Measurements from ENCODE around the gene RBP5. TPM values are rescaled to one million over a fixed set of nuclear protein-coding genes. Genes with fewer than 3 reads are reported as not detected.

RBP5 gene
- total and polyA plus RNA-seq, 9 of the 15 experiments (the other 6 are each of a cell fraction or from before 2014, with no cell fraction given), result 8.6 to 22.5 (median 11.4) TPM

DNA sequence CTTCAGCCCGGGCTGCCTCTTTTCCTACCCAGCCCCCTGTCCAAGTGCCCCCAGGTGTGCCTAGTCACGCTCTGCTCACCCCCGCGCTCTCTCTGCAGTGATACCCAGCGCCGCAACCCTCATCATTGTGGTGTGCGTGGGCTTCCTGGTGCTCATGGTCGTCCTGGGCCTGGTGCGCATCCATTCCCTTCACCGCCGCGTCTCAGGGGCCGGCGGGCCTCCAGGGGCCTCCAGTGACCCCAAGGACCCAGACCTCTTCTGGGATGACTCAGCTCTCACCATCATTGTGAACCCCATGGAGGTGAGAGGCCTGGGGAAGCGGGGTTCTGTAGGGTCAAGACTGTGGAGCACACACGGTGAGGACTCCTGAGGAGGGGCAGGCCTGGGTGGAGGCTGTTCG lies 28.7 kb upstream of the RBP5 start:
- Histone ChIP-seq H4K20me1 (replicated peaks; ENCODE audit: control insufficient read depth, insufficient read depth, low read length) (no peaks in the 10 kb centered on the region), H3K27ac (ENCODE audit: extremely low read depth, low read depth, low read length) (no peak overlapping the region), H3K36me3 (ENCODE audit: control insufficient read depth, insufficient read depth, low read length) (peaks cover 3% of the 10 kb centered on the region; the same call in 1 of the 3 replicates), H3K79me2 (ENCODE audit: control insufficient read depth, insufficient read depth, low read length) (no peaks in the 10 kb centered on the region), H3K9me1 (ENCODE audit: control insufficient read depth, insufficient read depth, low read length) (no peaks in the 10 kb centered on the region), H3K4me1 (replicated peaks in 1 of 2; ENCODE audit: control insufficient read depth in 2 of 2, insufficient read depth in 2 of 2, low read length in 2 of 2) (peaks cover 0 to 9% of the 10 kb centered on the region in 2 experiments; a peak in 2 of 5 replicates), H3K27me3 (ENCODE audit: control insufficient read depth in 2 of 2, insufficient read depth in 2 of 2, low read length in 2 of 2) (no peaks in the 10 kb centered on the region), H3K4me3 (no peak overlapping the region), H3K9ac (ENCODE audit: insufficient read depth in 1 of 2, low read depth in 2 of 2, low read length in 2 of 2) (no peak overlapping the region; a peak in 1 of 4 replicates), H3K9me3 (replicated peaks; ENCODE audit: control insufficient read depth, insufficient read depth, low read depth, low read length) (no peaks in the 10 kb centered on the region), H2AFZ (ENCODE audit: low read depth, low read length) (no peak overlapping the region), H3K4me2 (ENCODE audit: insufficient read depth, low read length) (no peak overlapping the region)
- WGBS (ENCODE audit: insufficient coverage, low coverage, missing lambda C conversion rate), result 82% methylated on average over 9 of the region's 17 CpGs
- intact Hi-C loops (cut with micrococcal nuclease), result no loop called here
- FAIRE-seq, result no peak
- TF ChIP-seq ZKSCAN8 (CRISPR knock-in tag; IDR thresholded peaks at IDR 0.05), result no peak
- TF ChIP-seq, protein P1, sequence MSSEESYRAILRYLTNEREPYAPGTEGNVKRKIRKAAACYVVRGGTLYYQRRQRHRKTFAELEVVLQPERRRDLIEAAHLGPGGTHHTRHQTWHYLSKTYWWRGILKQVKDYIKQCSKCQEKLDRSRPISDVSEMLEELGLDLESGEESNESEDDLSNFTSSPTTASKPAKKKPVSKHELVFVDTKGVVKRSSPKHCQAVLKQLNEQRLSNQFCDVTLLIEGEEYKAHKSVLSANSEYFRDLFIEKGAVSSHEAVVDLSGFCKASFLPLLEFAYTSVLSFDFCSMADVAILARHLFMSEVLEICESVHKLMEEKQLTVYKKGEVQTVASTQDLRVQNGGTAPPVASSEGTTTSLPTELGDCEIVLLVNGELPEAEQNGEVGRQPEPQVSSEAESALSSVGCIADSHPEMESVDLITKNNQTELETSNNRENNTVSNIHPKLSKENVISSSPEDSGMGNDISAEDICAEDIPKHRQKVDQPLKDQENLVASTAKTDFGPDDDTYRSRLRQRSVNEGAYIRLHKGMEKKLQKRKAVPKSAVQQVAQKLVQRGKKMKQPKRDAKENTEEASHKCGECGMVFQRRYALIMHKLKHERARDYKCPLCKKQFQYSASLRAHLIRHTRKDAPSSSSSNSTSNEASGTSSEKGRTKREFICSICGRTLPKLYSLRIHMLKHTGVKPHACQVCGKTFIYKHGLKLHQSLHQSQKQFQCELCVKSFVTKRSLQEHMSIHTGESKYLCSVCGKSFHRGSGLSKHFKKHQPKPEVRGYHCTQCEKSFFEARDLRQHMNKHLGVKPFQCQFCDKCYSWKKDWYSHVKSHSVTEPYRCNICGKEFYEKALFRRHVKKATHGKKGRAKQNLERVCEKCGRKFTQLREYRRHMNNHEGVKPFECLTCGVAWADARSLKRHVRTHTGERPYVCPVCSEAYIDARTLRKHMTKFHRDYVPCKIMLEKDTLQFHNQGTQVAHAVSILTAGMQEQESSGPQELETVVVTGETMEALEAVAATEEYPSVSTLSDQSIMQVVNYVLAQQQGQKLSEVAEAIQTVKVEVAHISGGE (CRISPR knock-in tag; IDR thresholded peaks at IDR 0.05), result no peak
- TF ChIP-seq ZNF780A (CRISPR knock-in tag; IDR thresholded peaks at IDR 0.05), result no peak
- TF ChIP-seq CTBP1 (IDR thresholded peaks at IDR 0.05; ENCODE audit: borderline replicate concordance), result no peak
- ChIA-PET CTCF (ENCODE audit: low intra/inter-chr PET ratio) (no interaction called here), POLR2A (interaction anchor here (0.6 kb wide), 1 partner anchor 18 kb away, joined by 4 read pairs; no protein-coding TSS in a partner anchor)
- no peak for ATAC-seq
- DNase-seq (ENCODE audit: extremely low read depth in 1 of 4, low spot score in 3 of 4), result no peak
- no TSS peak for BruUV-seq (replicated peaks)
- in situ Hi-C loops (cut with MboI), result no loop called here
